ENCODE data around the gene PRF1.

PRF1 gene

DNA sequence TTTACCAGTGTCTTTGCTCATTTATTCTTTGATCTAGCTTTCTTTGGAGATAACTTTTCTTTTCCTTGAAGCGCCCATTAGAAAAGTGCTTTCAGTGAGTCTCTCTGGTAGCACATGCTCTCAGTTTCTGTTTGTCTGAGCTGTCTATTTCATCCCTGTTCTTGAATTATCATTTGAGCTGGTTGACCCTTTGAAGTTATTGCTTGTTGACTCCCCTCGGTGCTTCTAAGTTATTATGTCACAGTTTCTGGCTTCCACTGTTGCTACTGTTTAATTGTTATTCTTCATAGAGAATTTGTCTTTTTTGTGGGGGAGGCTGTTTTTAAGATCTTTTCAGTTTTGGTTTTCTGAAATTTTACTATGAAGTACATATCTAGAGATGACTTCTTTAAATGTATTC lies 11.4 kb upstream of the PRF1 start:
- TF ChIP-seq, protein P1, sequence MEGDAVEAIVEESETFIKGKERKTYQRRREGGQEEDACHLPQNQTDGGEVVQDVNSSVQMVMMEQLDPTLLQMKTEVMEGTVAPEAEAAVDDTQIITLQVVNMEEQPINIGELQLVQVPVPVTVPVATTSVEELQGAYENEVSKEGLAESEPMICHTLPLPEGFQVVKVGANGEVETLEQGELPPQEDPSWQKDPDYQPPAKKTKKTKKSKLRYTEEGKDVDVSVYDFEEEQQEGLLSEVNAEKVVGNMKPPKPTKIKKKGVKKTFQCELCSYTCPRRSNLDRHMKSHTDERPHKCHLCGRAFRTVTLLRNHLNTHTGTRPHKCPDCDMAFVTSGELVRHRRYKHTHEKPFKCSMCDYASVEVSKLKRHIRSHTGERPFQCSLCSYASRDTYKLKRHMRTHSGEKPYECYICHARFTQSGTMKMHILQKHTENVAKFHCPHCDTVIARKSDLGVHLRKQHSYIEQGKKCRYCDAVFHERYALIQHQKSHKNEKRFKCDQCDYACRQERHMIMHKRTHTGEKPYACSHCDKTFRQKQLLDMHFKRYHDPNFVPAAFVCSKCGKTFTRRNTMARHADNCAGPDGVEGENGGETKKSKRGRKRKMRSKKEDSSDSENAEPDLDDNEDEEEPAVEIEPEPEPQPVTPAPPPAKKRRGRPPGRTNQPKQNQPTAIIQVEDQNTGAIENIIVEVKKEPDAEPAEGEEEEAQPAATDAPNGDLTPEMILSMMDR (IDR thresholded peaks at IDR 0.05; ENCODE audit: low read depth, low read length) = no peak
- no peak overlapping the region for H3K4me3 ChIP-seq (ENCODE audit: low read depth, low read length)

DNA sequence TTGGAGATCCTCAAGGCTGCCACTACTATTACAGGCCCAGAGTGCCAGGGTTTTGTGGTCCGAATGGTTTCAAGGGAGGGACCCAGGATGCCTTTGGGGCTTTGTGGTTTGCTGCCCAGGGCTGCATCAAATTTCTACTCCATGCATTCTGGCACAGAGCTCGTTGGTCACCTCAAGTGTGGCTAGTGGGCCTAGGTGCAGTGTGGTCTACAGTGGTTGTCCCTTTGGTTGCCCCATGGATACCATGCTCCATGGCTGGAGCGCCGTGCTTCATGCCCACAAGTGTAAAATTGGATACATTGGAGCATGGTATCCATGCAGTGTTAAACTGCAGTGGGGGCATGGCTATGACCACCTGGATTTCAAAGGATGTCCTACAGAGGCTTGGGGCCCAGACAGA lies 5.4 kb upstream of the PRF1 start:
- H3K4me3 ChIP-seq (ENCODE audit: low read depth, low read length) = no peak overlapping the region
- TF ChIP-seq, protein P1 (IDR thresholded peaks at IDR 0.05; ENCODE audit: low read depth, low read length) = no peak

DNA sequence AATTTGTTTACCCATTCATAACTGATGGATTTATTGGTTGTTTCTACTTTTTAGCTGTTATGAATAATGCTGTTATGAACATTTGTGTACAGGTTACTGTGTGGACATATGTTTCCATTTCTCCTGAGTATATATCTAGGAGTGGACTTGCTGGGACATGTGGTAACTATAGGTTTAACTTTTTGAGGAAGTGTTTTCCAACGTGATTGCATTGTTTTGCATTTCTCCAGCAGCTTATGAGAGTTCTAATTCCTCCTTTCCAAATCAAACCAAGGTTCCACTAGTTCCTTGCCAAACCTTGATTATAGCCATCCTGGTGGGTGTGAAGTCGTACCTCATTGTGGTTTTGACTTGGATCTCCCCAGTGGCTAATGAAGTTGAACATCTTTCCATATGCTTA lies 2.6 kb upstream of the PRF1 start:
- TF ChIP-seq, protein P1 (IDR thresholded peaks at IDR 0.05; ENCODE audit: low read depth, low read length) = no peak
- no peak overlapping the region for H3K4me3 ChIP-seq (ENCODE audit: low read depth, low read length)

DNA sequence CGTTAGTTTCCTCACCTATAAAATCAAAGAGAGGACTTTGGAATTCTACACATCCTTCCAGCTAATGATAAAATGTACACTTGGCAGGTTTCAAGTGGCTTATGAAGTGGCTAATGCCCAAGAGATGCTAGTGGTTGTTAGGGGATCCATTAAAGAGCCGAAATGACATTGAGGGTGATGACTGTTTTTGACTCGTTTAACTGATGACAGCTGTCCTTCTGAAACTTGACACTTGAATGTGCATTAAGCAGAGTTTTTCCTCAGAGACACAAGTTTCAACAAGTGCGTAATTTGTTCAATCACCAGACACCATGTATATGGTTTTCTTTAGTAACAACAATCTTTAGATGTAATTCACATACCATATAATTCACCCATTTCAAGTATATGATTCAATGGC lies 1.6 kb upstream of the PRF1 start:
- TF ChIP-seq, protein P1 (IDR thresholded peaks at IDR 0.05; ENCODE audit: low read depth, low read length) = no peak

DNA sequence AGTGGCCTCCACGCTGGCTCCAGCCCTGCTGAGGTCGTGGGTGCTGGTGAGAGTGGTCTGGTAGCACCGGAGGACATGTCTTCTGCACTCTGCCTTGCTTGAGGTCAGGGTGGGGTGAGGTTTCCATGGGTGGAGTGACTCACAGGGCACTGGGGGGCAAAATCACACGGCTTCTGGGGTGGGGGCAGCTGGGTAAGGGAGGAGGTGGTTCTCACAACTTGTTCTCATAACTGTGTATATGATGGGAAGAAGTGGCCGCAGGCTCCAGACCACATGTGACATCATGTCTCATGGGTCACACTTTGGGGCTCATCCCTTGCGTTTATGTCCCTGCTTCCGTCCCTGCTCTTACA lies 884 bp upstream of the PRF1 start:
- TF ChIP-seq, protein P1 (IDR thresholded peaks at IDR 0.05; ENCODE audit: low read depth, low read length) = no peak

More for the DNA sequence above, 1.6 kb upstream of the PRF1 start:
- no peak overlapping the region for H3K4me3 ChIP-seq (ENCODE audit: low read depth, low read length)

DNA sequence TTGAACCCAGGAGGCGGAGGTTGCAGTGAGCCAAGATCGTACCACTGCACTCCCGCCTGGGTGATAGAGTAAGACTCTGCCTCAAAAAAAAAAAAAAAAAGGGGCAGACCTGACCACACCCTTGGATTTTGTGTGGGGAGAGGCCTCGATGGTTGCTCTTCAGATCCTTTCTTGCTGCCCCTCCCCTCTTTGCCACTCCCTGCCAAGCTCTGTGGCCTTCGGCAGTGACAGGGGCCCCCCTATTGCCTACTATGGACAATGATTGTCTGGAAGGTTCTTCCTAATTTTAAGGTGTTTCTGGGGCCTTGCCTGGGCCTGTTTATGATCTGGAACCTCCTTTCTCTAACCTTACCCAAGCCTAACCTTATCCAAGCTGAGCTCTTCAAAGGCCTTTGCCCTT lies 795 bp downstream of the PRF1 start:
- TF ChIP-seq, protein P1 (IDR thresholded peaks at IDR 0.05; ENCODE audit: low read depth, low read length) = no peak
- H3K4me3 ChIP-seq (ENCODE audit: low read depth, low read length) = no peak overlapping the region

More for the DNA sequence above, 884 bp upstream of the PRF1 start:
- no peak overlapping the region for H3K4me3 ChIP-seq (ENCODE audit: low read depth, low read length)

DNA sequence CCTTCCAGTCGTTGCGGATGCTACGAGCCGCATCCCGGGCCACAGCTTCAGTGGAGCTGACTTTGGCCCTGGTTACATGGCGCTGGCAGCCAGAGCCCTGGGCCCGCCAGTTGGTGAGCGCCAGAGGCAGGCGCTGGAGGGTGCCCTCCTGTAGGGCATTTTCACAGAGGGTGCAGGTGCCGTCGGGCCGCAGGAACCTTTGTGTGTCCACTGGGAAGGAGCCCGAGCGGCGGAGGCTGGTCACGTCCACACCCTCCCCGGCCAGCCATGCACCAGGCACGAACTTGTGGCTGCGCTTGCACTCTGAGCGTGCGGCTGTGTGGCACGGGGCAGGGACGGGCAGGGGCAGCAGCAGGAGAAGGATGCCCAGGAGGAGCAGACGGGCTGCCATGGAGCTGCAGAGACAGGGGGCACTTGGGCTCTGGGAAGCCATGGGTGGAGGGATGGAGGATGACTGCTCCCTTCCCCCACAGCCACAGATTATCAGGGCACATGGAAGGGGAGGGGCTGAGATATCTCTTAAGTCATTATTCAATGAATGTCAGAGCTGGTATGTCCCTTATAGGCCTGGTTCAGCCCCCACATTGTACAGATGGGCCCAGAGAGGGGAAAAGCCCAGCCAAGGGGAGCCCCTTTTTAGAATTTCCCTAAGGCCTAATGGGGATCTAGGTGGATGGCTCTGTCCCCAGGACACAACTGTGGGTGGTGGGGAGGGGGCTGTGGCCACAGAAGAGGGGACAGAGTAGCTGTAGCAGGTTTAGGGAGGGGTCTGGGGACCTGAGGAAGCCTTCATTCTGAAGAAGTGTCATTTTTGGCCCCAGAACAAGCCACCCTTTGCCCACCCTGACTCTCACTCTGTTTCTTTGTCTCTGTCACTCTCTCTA lies 1.8 kb downstream of the PRF1 start:
- H3K4me3 ChIP-seq (ENCODE audit: low read depth, low read length) = no peak overlapping the region
- TF ChIP-seq, protein P1 (IDR thresholded peaks at IDR 0.05; ENCODE audit: low read depth, low read length) = no peak
